ENCODE data around the gene EPHA2.
"Not testable (repeated sequence)": the region's sequence is repeated elsewhere in the genome, so short reads cannot be mapped to it uniquely, and the experiment has no call there.

The EPHA2 gene

DNA sequence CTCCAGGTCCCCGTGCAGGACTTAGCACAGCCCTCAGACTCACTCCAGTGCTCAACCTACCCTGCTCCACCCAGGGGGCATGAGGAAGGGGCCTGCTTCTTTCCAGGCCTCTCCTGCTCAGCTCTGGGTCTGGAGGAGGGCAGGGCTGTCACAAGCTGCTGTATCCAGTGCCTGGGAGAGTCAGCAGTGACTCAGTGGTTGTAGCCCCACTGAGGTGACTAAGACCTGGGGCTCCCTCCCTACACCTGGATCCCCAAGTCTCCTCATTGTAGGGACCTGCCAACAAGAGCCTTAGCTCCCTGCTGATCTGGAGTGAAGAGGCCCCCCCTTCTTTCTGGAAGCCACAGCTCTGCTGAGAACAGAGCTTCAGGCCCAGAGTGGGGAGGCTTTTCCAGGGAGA is 46.3 kb downstream of the EPHA2 start:
- Histone ChIP-seq H3K36me3 (ENCODE audit: low read length) (no peaks in the 10 kb centered on the region), H3K9me2 (replicated peaks; ENCODE audit: insufficient read depth, low read length) (no peaks in the 10 kb centered on the region), H3K9me3 (ENCODE audit: insufficient read depth, low read length) (peaks cover 5% of the 10 kb centered on the region; the same call in 1 of the 2 replicates), H4K20me1 (ENCODE audit: low read depth, low read length) (no peaks in the 10 kb centered on the region), H3K4me3 (ENCODE audit: insufficient read depth, low read length, poor library complexity, severe bottlenecking) (no peak overlapping the region), H3K9ac (ENCODE audit: low read length) (no peak overlapping the region), H3K27ac (ENCODE audit: low read depth, low read length) (no peak overlapping the region), H3K79me2 (ENCODE audit: insufficient read depth, low read length) (no peaks in the 10 kb centered on the region), H3K4me2 (ENCODE audit: low read depth, low read length, poor library complexity, severe bottlenecking) (no peak overlapping the region), H3K27me3 (ENCODE audit: low read length) (no peaks in the 10 kb centered on the region), H3F3A (ENCODE audit: insufficient read depth) (no peaks in the 10 kb centered on the region), H2AFZ (ENCODE audit: low read depth, low read length, severe bottlenecking) (no peak overlapping the region)
- TF ChIP-seq, protein P1, sequence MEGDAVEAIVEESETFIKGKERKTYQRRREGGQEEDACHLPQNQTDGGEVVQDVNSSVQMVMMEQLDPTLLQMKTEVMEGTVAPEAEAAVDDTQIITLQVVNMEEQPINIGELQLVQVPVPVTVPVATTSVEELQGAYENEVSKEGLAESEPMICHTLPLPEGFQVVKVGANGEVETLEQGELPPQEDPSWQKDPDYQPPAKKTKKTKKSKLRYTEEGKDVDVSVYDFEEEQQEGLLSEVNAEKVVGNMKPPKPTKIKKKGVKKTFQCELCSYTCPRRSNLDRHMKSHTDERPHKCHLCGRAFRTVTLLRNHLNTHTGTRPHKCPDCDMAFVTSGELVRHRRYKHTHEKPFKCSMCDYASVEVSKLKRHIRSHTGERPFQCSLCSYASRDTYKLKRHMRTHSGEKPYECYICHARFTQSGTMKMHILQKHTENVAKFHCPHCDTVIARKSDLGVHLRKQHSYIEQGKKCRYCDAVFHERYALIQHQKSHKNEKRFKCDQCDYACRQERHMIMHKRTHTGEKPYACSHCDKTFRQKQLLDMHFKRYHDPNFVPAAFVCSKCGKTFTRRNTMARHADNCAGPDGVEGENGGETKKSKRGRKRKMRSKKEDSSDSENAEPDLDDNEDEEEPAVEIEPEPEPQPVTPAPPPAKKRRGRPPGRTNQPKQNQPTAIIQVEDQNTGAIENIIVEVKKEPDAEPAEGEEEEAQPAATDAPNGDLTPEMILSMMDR (IDR thresholded peaks at IDR 0.05; ENCODE audit: insufficient read depth, low read length, poor library complexity, severe bottlenecking): no peak
- TF ChIP-seq EZH2phosphoT487 (conservative IDR thresholded peaks at IDR 0.05; ENCODE audit: low read length): no peak

DNA sequence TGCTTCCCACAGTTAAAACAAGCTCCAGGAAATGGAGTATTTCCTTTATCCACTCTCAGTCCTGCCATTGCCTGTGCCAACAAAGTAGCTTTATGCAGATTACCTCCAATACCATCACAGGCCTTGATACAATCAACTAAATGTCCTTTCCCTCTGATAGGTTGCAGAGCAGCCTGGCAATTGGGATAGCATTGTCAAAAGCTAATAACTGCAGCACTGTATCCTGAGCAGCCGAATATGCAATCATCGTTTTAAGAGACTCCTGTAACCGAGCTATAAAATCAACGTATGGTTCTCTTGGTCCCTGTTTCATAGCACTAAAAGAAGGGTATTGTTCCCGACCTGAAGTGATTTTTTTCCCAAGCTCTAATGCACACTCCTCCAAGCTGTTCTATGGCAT is 48.8 kb downstream of the EPHA2 start:
- H3K9me3 ChIP-seq (ENCODE audit: insufficient read depth, low read length); H3F3A ChIP-seq (ENCODE audit: insufficient read depth); H3K27me3 ChIP-seq (ENCODE audit: low read length); H2AFZ ChIP-seq (ENCODE audit: low read depth, low read length, severe bottlenecking); H3K4me2 ChIP-seq (ENCODE audit: low read depth, low read length, poor library complexity, severe bottlenecking); H3K36me3 ChIP-seq (ENCODE audit: low read length); H3K9ac ChIP-seq (ENCODE audit: low read length); H3K27ac ChIP-seq (ENCODE audit: low read depth, low read length); H3K9me2 ChIP-seq (replicated peaks; ENCODE audit: insufficient read depth, low read length); H3K4me3 ChIP-seq (ENCODE audit: insufficient read depth, low read length, poor library complexity, severe bottlenecking); H3K79me2 ChIP-seq (ENCODE audit: insufficient read depth, low read length); H4K20me1 ChIP-seq (ENCODE audit: low read depth, low read length): not testable (repeated sequence)

DNA sequence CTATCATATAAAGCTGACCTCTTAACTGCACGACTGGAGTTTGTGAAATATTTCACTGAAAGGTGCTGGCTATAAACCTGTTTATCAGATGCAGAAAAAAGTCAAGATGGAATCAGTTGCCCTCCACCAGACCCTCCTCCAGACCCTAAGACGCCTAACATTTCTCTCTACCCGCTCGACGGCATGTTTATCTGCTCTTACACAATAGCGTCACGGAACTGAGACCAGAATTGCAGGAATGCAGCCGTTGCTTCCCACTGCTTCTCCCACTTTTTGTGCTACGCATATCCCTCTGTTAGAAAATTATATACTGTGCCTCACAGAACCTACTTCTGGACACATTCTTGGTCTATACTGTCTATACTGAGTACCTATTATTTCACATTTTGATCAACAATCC is 54.2 kb downstream of the EPHA2 start:
- Histone ChIP-seq H3K9me3 (ENCODE audit: insufficient read depth, low read length) (no peaks in the 10 kb centered on the region), H3K36me3 (ENCODE audit: low read length) (no peaks in the 10 kb centered on the region), H2AFZ (ENCODE audit: low read depth, low read length, severe bottlenecking) (no peak overlapping the region), H3K27ac (ENCODE audit: low read depth, low read length) (no peak overlapping the region), H3K9me2 (replicated peaks; ENCODE audit: insufficient read depth, low read length) (no peaks in the 10 kb centered on the region), H3K4me3 (ENCODE audit: insufficient read depth, low read length, poor library complexity, severe bottlenecking) (no peak overlapping the region), H3K4me2 (ENCODE audit: low read depth, low read length, poor library complexity, severe bottlenecking) (no peak overlapping the region), H3K79me2 (ENCODE audit: insufficient read depth, low read length) (no peaks in the 10 kb centered on the region), H4K20me1 (ENCODE audit: low read depth, low read length) (no peaks in the 10 kb centered on the region), H3K9ac (ENCODE audit: low read length) (no peak overlapping the region), H3K27me3 (ENCODE audit: low read length) (no peaks in the 10 kb centered on the region), H3F3A (ENCODE audit: insufficient read depth) (no peaks in the 10 kb centered on the region)
- TF ChIP-seq, protein P1 (IDR thresholded peaks at IDR 0.05; ENCODE audit: insufficient read depth, low read length, poor library complexity, severe bottlenecking): no peak
- TF ChIP-seq EZH2phosphoT487 (conservative IDR thresholded peaks at IDR 0.05; ENCODE audit: low read length): no peak

DNA sequence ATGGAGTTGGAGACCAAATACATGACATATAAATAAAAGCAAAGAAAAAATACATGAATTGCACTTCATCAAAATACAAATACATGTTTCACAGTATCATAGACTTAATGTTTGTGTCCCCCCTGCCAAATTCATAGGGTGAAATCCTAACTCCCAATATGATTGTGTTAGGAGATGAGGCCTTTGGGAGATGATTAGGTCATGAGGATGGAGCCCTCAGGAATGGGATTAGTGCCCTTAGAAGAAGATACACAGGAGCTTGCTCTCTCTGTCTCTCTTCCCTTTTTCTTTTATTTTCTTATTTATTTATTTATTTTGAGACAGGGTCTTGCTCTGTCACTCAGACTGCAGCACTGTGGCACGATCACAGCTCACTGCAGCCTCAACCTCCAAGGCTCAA is 56.5 kb downstream of the EPHA2 start:
- Histone ChIP-seq H3K27me3 (ENCODE audit: low read length) (no peaks in the 10 kb centered on the region), H3K4me3 (ENCODE audit: insufficient read depth, low read length, poor library complexity, severe bottlenecking) (no peak overlapping the region), H3F3A (ENCODE audit: insufficient read depth) (no peaks in the 10 kb centered on the region), H3K79me2 (ENCODE audit: insufficient read depth, low read length) (no peaks in the 10 kb centered on the region), H3K4me2 (ENCODE audit: low read depth, low read length, poor library complexity, severe bottlenecking) (no peak overlapping the region), H3K9ac (ENCODE audit: low read length) (no peak overlapping the region), H3K9me2 (replicated peaks; ENCODE audit: insufficient read depth, low read length) (no peaks in the 10 kb centered on the region), H4K20me1 (ENCODE audit: low read depth, low read length) (no peaks in the 10 kb centered on the region), H3K9me3 (ENCODE audit: insufficient read depth, low read length) (no peaks in the 10 kb centered on the region), H3K27ac (ENCODE audit: low read depth, low read length) (no peak overlapping the region), H2AFZ (ENCODE audit: low read depth, low read length, severe bottlenecking) (no peak overlapping the region), H3K36me3 (ENCODE audit: low read length) (no peaks in the 10 kb centered on the region)
- TF ChIP-seq, protein P1 (IDR thresholded peaks at IDR 0.05; ENCODE audit: insufficient read depth, low read length, poor library complexity, severe bottlenecking): no peak
- TF ChIP-seq EZH2phosphoT487 (conservative IDR thresholded peaks at IDR 0.05; ENCODE audit: low read length): no peak
